D721Med (cell line): ENCODE results near the gene MC5R.

Source experiments
- DNase-seq: peaks from one replicate; pipeline ENCODE4 v3.0.0; 2011; ENCODE audit warnings: low spot score; ENCODE audit not compliant: insufficient read length
- FAIRE-seq: peaks from 2 replicates; lab custom pipeline; 2011; peaks lifted over from hg19 to GRCh38; lab: Jason Lieb, UNC
- CTCF ChIP-seq: IDR thresholded peaks from 2 replicates; pipeline ENCODE4 v1.5.1; 2012; ENCODE audit warnings: mild to moderate bottlenecking, control low read depth; ENCODE audit not compliant: insufficient read depth; ENCODE audit errors: missing control alignments

The MC5R gene

GRCh38 chr18:13800505-13801259 lies 23.3 kb upstream of the MC5R start:
- no peak for FAIRE-seq
- DNase-seq, result no peak
- TF ChIP-seq CTCF, result peak; percentile 62

GRCh38 chr18:13801260-13801601 lies 22.7 kb upstream of the MC5R start:
- TF ChIP-seq CTCF, result no peak
- FAIRE-seq, result no peak
- DNase-seq, result no peak

- TF ChIP-seq CTCF, result no peak
- DNase-seq, result no peak
- FAIRE-seq, result no peak
Measured at GRCh38 chr18:13804305-13804704, 19.6 kb upstream of the MC5R start.

GRCh38 chr18:13808294-13809042 lies 15.5 kb upstream of the MC5R start:
- DNase-seq (no peak), FAIRE-seq (no peak)
- no peak for TF ChIP-seq CTCF

GRCh38 chr18:13809043-13809430 lies 14.9 kb upstream of the MC5R start:
- DNase-seq (no peak), FAIRE-seq (no peak)
- no peak for TF ChIP-seq CTCF

- FAIRE-seq (no peak), DNase-seq (no peak)
- no peak for TF ChIP-seq CTCF
Measured at GRCh38 chr18:13809531-13810255, 14.3 kb upstream of the MC5R start.
